Tibial nerve (tissue), 4 donors: ENCODE data around the gene EXOC6B. TPM values are rescaled to one million over a fixed set of nuclear protein-coding genes. Genes with fewer than 3 reads are reported as not detected.

Source experiments
- DNase-seq, 2 donors: peaks; one replicate each; pipeline ENCODE4 v3.0.0-alpha.2; 2019; ENCODE audit warnings: low spot score in 2 of 2
- H3K27ac ChIP-seq, 4 donors: fragments of 200-600 bp; sonication (generic) in 3 of 4; one replicate each; pipeline ENCODE4 v1.5.1; 2017 to 2019; ENCODE audit warnings: mild to moderate bottlenecking in 1 of 4
- H3K27me3 ChIP-seq, 2 donors: fragments of 200-600 bp; sonication (generic) in 1 of 2; one replicate each; pipeline versions ENCODE4 v1.5.1 to v1.6.0; 2017 to 2019
- H3K36me3 ChIP-seq, 3 donors: fragments of 200-600 bp; sonication (generic); one replicate each; pipeline ENCODE4 v1.5.1; 2018 to 2019
- H3K4me1 ChIP-seq, 4 donors: fragments of 200-600 bp; sonication (generic) in 3 of 4; one replicate each; pipeline ENCODE4 v1.5.1; 2017 to 2019
- H3K4me3 ChIP-seq, 4 donors: fragments of 200-600 bp; sonication (generic) in 3 of 4; one replicate each; pipeline ENCODE4 v1.5.1; 2017 to 2019; ENCODE audit warnings: mild to moderate bottlenecking in 1 of 4, moderate library complexity in 1 of 4
- H3K9me3 ChIP-seq, 4 donors: fragments of 200-600 bp; sonication (generic) in 3 of 4; one replicate each; pipeline ENCODE4 v1.5.1; 2017 to 2019
- EP300 ChIP-seq, 2 donors: sonication (generic); formaldehyde crosslinking; IDR thresholded peaks; one replicate each; pipeline ENCODE4 v1.6.1; 2017; ENCODE audit warnings: antibody characterized with exemption in 2 of 2, mild to moderate bottlenecking in 1 of 2
- POLR2A ChIP-seq, 2 donors: fragments of 450-650 bp; IDR thresholded peaks; one replicate each; pipeline ENCODE4 v1.6.1; 2017; ENCODE audit warnings: antibody characterized with exemption in 2 of 2, mild to moderate bottlenecking in 2 of 2, moderate library complexity in 2 of 2
- WGBS, 2 donors: methylation state at CpG; one replicate each; pipeline ENCODE4 v1.1.5; 2018; 5-methylcytosine and 5-hydroxymethylcytosine counted together
- total RNA-seq, 4 donors: library from RNA; depleted of rRNA; stranded (reverse); fragments of >200 nt; gene quantifications; one replicate each; pipeline ENCODE4 v1.1.0, GENCODE V29; 2016
- TF ChIP-seq, protein P1 (sequence below), 5 experiments: fragments of 200-600 bp in 3 of 5; fragments of 450-650 bp in 2 of 5; sonication (generic) in 3 of 5; IDR thresholded peaks; one replicate each; pipeline ENCODE4 v1.5.1; 2016 to 2019; ENCODE audit warnings: antibody characterized with exemption in 5 of 5, mild to moderate bottlenecking in 3 of 5, moderate library complexity in 2 of 5

The EXOC6B gene
- total RNA-seq, 4 donors from 2014 or later: 22.1 to 41.1 (median 30.3) TPM

DNA sequence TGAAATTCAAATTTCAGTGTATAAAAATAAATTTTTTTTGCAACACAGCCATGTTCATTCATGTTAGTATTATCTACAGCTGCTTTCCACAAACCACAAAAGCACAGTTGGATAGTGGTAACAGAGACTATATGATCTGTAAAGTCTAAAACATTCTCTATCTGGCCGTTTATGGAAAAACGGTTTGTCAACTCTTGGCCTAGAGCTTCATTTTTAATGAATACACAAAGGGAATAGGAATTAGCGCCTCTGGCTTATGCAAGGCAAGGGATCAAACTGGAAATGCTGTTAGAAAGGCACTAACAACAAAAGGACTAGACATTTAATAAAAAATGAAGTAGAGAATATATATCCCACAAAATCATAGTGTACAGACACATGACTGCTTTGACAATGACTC is 211.9 kb downstream of the EXOC6B start:
- no peak for DNase-seq
- peaks cover 0 to 12% (median 0%) of the 10 kb centered on the region in 4 donors for H3K9me3 ChIP-seq
- peaks cover 0 to 9% (median 2%) of the 10 kb centered on the region in 4 donors for H3K4me1 ChIP-seq
- no peak overlapping the region for H3K4me3 ChIP-seq
- H3K27ac ChIP-seq: no peak overlapping the region
- TF ChIP-seq EP300 (IDR thresholded peaks at IDR 0.05) (no peak), POLR2A (IDR thresholded peaks at IDR 0.05) (no peak)
- TF ChIP-seq, protein P1, sequence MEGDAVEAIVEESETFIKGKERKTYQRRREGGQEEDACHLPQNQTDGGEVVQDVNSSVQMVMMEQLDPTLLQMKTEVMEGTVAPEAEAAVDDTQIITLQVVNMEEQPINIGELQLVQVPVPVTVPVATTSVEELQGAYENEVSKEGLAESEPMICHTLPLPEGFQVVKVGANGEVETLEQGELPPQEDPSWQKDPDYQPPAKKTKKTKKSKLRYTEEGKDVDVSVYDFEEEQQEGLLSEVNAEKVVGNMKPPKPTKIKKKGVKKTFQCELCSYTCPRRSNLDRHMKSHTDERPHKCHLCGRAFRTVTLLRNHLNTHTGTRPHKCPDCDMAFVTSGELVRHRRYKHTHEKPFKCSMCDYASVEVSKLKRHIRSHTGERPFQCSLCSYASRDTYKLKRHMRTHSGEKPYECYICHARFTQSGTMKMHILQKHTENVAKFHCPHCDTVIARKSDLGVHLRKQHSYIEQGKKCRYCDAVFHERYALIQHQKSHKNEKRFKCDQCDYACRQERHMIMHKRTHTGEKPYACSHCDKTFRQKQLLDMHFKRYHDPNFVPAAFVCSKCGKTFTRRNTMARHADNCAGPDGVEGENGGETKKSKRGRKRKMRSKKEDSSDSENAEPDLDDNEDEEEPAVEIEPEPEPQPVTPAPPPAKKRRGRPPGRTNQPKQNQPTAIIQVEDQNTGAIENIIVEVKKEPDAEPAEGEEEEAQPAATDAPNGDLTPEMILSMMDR (IDR thresholded peaks at IDR 0.05): no peak
- no peaks in the 10 kb centered on the region for H3K27me3 ChIP-seq
- WGBS, 2 donors: 37 to 44% methylated on average over 3 of the region's 3 CpGs
- H3K36me3 ChIP-seq: peaks cover 0 to 3% (median 0%) of the 10 kb centered on the region in 3 donors

DNA sequence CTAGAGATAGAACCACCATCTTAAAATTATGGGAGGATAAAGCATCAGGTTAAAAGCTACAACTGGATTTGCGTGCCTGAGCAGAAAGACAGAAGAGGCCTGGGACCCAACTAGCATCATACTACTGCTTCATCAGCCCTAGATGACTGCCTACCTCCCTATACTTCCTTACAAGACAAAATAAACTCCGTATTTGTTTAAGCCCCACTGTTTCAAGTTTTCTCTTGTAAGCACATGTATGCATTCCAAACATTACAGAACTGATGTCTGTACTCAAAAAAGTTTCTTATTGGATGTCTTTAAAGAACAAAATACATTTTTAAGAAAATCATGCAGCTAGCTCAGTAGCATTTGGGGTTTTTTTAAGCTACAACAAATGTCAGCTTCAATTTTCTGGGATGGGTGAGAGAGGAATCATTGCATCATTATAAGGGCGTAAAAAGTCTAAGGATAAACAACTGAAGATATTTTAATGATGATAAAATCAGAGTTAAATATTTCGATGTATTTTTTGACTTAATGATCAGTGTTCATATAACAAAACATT is 213.1 kb downstream of the EXOC6B start:
- 72 to 78% methylated on average over 4 of the region's 4 CpGs for WGBS, 2 donors
- H3K27ac ChIP-seq: no peak overlapping the region
- TF ChIP-seq POLR2A (IDR thresholded peaks at IDR 0.05) (no peak), EP300 (IDR thresholded peaks at IDR 0.05) (no peak)
- TF ChIP-seq, protein P1 (IDR thresholded peaks at IDR 0.05): no peak
- peaks cover 0 to 3% (median 0%) of the 10 kb centered on the region in 3 donors for H3K36me3 ChIP-seq
- no peak overlapping the region for H3K4me3 ChIP-seq
- H3K27me3 ChIP-seq: no peaks in the 10 kb centered on the region
- peaks cover 0 to 9% (median 4%) of the 10 kb centered on the region in 4 donors for H3K4me1 ChIP-seq
- H3K9me3 ChIP-seq: peaks cover 0 to 12% (median 0%) of the 10 kb centered on the region in 4 donors
- DNase-seq: no peak

DNA sequence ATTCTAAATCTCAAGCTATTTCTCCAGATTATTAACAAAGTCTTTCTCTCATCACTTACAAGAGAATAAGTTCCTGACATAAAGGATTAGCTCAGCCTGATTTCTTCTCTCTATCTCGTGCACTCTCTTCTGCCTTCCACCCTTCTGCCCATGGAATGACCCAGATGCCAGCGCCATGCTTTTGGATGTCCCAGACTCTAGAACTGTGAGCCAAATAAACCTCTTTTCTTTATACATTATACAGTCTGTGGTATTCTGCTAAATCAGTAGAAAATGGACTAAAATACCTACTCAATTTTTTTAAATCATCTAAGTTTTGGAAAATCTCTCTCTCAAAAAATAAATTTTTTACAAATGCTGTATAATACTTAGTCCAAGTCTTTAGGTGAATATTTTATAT is 218.6 kb downstream of the EXOC6B start:
- H3K27me3 ChIP-seq: no peaks in the 10 kb centered on the region
- H3K4me3 ChIP-seq: no peak overlapping the region
- H3K9me3 ChIP-seq: no peaks in the 10 kb centered on the region
- no peaks in the 10 kb centered on the region for H3K36me3 ChIP-seq
- 94 to 95% methylated on average over 2 of the region's 2 CpGs for WGBS, 2 donors
- H3K4me1 ChIP-seq: peaks cover 0 to 7% (median 2%) of the 10 kb centered on the region in 4 donors
- TF ChIP-seq, protein P1 (IDR thresholded peaks at IDR 0.05): no peak
- TF ChIP-seq EP300 (IDR thresholded peaks at IDR 0.05) (no peak), POLR2A (IDR thresholded peaks at IDR 0.05) (no peak)
- DNase-seq: no peak
- no peak overlapping the region for H3K27ac ChIP-seq

DNA sequence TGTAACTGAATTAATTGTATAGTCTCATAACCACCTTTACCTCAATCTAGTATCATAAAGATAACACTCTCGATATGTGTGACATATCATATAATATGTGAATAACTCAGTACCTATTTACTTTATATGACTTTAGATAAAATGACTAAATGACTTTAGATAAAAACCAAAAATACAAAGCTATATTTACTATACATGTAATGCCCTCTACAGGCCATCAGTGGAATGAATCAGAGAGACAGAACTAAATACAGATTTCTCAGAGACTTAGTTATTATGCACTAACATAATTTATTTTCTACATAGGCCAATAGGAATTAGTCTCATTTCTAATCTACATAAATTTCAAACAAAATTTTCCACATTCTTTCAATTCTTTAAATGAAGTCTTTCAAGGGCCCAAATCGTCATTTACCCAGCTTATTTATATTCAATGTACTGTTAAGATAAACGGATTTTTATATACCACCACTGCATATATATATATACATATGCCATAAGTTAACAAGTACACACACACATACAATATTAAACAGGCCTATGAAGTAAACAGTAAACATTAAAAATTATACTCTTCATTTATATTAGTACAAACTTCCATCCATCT is 219.9 kb downstream of the EXOC6B start:
- WGBS, 2 donors: 77 to 80% methylated on average over 3 of the region's 3 CpGs
- Histone ChIP-seq H3K9me3 (no peaks in the 10 kb centered on the region), H3K4me3 (no peak overlapping the region), H3K4me1 (peaks cover 0 to 7% (median 2%) of the 10 kb centered on the region in 4 donors), H3K27me3 (no peaks in the 10 kb centered on the region), H3K27ac (no peak overlapping the region), H3K36me3 (no peaks in the 10 kb centered on the region)
- TF ChIP-seq, protein P1 (IDR thresholded peaks at IDR 0.05): peak in 4 of 5 experiments; percentile 28 to 64 (median 38)
- TF ChIP-seq POLR2A (IDR thresholded peaks at IDR 0.05): no peak
- peak in 1 of 2 donors; percentile 13 for DNase-seq

DNA sequence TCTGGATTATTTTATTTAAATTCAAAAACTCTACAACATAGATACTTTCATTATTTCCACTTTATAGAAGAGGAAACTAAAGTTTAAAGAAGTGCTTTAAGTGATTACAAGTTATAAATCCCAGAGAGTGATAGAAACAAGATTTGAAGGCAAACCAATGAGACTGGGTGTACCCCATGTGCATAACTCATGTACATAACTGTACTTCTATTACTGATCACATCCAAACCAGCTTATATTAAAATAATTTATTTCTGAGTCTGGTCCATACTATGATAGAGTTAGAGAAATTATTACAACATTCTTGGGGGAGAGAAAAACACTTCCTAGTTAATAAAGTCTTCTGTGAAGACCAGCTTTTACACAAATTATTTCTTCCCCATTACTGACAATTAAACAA is 221.4 kb downstream of the EXOC6B start:
- Histone ChIP-seq H3K36me3 (no peaks in the 10 kb centered on the region), H3K27ac (no peak overlapping the region), H3K4me3 (no peak overlapping the region), H3K27me3 (no peaks in the 10 kb centered on the region), H3K9me3 (no peaks in the 10 kb centered on the region), H3K4me1 (peaks cover 0 to 7% (median 2%) of the 10 kb centered on the region in 4 donors)
- TF ChIP-seq POLR2A (IDR thresholded peaks at IDR 0.05): no peak
- no peak for TF ChIP-seq EP300 (IDR thresholded peaks at IDR 0.05)
- TF ChIP-seq, protein P1 (IDR thresholded peaks at IDR 0.05): no peak
- no peak for DNase-seq
